Measurements from ENCODE around the gene DNMT3B. TPM values are rescaled to one million over a fixed set of nuclear protein-coding genes. Genes with fewer than 3 reads are reported as not detected.
A peak's percentile ranks its signal among the peaks of the same experiment; 100 is the strongest.

DNMT3B gene
- total RNA-seq, 1 experiment from 2014 or later = 682 TPM

- no peak for TF ChIP-seq E2F4 (CRISPR knock-in tag; IDR thresholded peaks at IDR 0.05; ENCODE audit: borderline replicate concordance, low read depth)
- TF ChIP-seq MYBL2 (CRISPR knock-in tag; IDR thresholded peaks at IDR 0.05) = no peak
- TF ChIP-seq AFF4 (CRISPR knock-in tag; IDR thresholded peaks at IDR 0.05; ENCODE audit: borderline replicate concordance) = no peak
- TF ChIP-seq CBFB (CRISPR knock-in tag; IDR thresholded peaks at IDR 0.05; ENCODE audit: low read depth) = no peak
- TF ChIP-seq JAZF1 (CRISPR knock-in tag; IDR thresholded peaks at IDR 0.05) = no peak
- TF ChIP-seq PRRX2 (CRISPR knock-in tag; IDR thresholded peaks at IDR 0.05) = peak; percentile 81
- no peak for TF ChIP-seq GTF2I (CRISPR knock-in tag; conservative IDR thresholded peaks at IDR 0.05)
- no peak for TF ChIP-seq SMAD4 (CRISPR knock-in tag; IDR thresholded peaks at IDR 0.05)
- TF ChIP-seq ATF6 (CRISPR knock-in tag; IDR thresholded peaks at IDR 0.05) = no peak
- TF ChIP-seq, protein P1, sequence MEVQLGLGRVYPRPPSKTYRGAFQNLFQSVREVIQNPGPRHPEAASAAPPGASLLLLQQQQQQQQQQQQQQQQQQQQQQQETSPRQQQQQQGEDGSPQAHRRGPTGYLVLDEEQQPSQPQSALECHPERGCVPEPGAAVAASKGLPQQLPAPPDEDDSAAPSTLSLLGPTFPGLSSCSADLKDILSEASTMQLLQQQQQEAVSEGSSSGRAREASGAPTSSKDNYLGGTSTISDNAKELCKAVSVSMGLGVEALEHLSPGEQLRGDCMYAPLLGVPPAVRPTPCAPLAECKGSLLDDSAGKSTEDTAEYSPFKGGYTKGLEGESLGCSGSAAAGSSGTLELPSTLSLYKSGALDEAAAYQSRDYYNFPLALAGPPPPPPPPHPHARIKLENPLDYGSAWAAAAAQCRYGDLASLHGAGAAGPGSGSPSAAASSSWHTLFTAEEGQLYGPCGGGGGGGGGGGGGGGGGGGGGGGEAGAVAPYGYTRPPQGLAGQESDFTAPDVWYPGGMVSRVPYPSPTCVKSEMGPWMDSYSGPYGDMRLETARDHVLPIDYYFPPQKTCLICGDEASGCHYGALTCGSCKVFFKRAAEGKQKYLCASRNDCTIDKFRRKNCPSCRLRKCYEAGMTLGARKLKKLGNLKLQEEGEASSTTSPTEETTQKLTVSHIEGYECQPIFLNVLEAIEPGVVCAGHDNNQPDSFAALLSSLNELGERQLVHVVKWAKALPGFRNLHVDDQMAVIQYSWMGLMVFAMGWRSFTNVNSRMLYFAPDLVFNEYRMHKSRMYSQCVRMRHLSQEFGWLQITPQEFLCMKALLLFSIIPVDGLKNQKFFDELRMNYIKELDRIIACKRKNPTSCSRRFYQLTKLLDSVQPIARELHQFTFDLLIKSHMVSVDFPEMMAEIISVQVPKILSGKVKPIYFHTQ (CRISPR knock-in tag; IDR thresholded peaks at IDR 0.05) = peak; percentile 64; the same call in 1 of the 2 replicates
- TF ChIP-seq ZNF263 (CRISPR knock-in tag; IDR thresholded peaks at IDR 0.05; ENCODE audit: low read depth) = no peak
- TF ChIP-seq, protein P2, sequence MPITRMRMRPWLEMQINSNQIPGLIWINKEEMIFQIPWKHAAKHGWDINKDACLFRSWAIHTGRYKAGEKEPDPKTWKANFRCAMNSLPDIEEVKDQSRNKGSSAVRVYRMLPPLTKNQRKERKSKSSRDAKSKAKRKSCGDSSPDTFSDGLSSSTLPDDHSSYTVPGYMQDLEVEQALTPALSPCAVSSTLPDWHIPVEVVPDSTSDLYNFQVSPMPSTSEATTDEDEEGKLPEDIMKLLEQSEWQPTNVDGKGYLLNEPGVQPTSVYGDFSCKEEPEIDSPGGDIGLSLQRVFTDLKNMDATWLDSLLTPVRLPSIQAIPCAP (CRISPR knock-in tag; IDR thresholded peaks at IDR 0.05) = peak; percentile 84; the same call in 1 of the 2 replicates
- no peak for TF ChIP-seq ZNF138 (CRISPR knock-in tag; conservative IDR thresholded peaks at IDR 0.05)
- TF ChIP-seq, protein P3, sequence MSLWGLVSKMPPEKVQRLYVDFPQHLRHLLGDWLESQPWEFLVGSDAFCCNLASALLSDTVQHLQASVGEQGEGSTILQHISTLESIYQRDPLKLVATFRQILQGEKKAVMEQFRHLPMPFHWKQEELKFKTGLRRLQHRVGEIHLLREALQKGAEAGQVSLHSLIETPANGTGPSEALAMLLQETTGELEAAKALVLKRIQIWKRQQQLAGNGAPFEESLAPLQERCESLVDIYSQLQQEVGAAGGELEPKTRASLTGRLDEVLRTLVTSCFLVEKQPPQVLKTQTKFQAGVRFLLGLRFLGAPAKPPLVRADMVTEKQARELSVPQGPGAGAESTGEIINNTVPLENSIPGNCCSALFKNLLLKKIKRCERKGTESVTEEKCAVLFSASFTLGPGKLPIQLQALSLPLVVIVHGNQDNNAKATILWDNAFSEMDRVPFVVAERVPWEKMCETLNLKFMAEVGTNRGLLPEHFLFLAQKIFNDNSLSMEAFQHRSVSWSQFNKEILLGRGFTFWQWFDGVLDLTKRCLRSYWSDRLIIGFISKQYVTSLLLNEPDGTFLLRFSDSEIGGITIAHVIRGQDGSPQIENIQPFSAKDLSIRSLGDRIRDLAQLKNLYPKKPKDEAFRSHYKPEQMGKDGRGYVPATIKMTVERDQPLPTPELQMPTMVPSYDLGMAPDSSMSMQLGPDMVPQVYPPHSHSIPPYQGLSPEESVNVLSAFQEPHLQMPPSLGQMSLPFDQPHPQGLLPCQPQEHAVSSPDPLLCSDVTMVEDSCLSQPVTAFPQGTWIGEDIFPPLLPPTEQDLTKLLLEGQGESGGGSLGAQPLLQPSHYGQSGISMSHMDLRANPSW (CRISPR knock-in tag; conservative IDR thresholded peaks at IDR 0.05; ENCODE audit: low read depth) = no peak
- TF ChIP-seq, protein P4, sequence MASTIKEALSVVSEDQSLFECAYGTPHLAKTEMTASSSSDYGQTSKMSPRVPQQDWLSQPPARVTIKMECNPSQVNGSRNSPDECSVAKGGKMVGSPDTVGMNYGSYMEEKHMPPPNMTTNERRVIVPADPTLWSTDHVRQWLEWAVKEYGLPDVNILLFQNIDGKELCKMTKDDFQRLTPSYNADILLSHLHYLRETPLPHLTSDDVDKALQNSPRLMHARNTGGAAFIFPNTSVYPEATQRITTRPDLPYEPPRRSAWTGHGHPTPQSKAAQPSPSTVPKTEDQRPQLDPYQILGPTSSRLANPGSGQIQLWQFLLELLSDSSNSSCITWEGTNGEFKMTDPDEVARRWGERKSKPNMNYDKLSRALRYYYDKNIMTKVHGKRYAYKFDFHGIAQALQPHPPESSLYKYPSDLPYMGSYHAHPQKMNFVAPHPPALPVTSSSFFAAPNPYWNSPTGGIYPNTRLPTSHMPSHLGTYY (CRISPR knock-in tag; IDR thresholded peaks at IDR 0.05) = peak; percentile 12; the same call in 1 of the 2 replicates
- TF ChIP-seq ATF1 (CRISPR knock-in tag; IDR thresholded peaks at IDR 0.05) = no peak
- no peak for TF ChIP-seq NFE2L1 (CRISPR knock-in tag; IDR thresholded peaks at IDR 0.05)
- TF ChIP-seq TEAD1 (CRISPR knock-in tag; IDR thresholded peaks at IDR 0.05) = no peak
- no peak for TF ChIP-seq CREB1 (CRISPR knock-in tag; IDR thresholded peaks at IDR 0.05)
- TF ChIP-seq ZNF317 (CRISPR knock-in tag; IDR thresholded peaks at IDR 0.05; ENCODE audit: borderline replicate concordance, low read depth) = no peak
These were observed 48.8 kb downstream of the DNMT3B start (continued) for GRCh38 chr20:32810941-32811340.

All from WTC11 (cell line).